ENCODE data around the gene CTSW.
"Not testable (repeated sequence)": the region's sequence is repeated elsewhere in the genome, so short reads cannot be mapped to it uniquely, and the experiment has no call there.

CTSW gene

DNA sequence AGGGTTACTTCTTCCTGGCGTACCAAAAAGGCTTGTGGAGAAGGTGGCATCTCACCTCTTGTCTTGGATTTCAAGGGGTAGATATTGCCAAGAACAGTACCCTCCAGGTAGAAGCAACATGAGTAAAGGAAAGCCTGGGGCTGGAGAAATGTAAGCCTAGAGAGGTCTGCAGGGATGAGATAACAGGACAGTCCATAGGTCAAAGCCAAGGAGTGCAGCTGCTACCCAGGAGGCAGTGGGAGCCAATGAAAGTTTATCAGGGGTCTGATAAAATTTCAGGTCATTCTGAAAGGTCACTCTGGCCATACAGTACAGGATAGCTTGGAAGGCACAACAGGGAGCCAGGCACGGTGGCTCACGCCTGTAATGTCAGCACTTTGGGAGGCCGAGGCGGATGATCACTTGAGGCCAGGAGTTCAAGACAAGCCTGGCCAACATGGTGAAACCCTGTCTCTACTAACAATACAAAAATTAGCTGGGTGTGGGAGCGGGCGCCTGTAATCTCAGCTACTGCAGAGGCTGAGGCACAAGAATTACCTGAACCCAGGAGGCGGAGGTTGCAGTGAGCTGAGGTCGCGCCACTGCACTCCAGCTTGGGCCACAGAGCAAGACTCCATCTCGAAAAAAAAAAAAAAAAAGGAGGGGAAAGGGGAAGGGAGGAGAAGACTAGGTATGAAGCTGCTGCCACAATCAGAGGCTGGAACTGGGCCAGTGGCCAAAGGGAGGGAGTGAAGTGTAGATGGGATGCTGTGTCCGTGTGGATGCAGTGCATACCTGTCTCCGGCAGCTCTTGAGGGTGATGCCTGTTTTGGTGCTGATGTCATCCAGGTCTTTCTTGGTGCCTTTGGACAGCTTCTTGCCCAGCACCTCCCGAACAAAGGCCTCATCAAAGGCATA lies 7.4 kb downstream of the CTSW start:
- DNase-seq, result no peak

GRCh38 chr11:65887723-65888162 lies 8.1 kb downstream of the CTSW start:
- no peak for DNase-seq

DNA sequence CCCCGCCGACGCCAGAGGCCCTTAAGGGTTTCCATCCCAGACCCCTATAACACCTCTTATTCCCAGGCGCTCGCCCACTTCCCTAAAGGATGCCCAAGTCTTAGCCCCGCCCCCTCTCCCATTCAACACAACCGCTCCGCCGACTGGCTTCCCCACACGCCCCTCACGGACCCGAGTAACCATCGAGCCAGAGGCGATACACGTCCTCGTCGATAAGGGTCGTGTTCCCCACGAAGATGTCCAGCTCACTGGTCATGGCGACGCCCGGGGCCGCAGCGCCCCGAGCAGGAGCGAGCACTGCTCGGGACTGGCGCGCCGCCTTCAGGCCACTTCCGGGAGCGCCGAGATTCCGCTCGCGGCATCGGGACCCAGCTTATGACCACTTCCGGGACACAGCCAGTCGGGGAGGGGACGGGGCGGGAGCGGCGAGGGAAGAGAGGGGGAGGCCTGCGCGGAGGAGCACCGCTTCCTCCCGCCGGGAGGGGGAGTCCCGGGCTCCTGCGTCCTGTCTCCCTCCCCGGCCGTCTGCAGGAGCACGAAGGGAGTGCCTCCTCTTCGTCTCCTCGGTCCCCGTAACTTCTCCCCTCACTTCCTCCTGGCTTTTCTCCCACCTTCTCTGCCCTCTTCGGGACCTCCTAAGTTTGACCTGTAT lies 8.7 kb downstream of the CTSW start, which contains the start of gene FIBP:
Gene FIBP, minus strand, starts transcription at position 309 of the 652 bp plus-strand sequence. Its CDS starts 53 bp downstream, at position 256.
- DNase-seq, result peak; percentile 86 to 93

DNA sequence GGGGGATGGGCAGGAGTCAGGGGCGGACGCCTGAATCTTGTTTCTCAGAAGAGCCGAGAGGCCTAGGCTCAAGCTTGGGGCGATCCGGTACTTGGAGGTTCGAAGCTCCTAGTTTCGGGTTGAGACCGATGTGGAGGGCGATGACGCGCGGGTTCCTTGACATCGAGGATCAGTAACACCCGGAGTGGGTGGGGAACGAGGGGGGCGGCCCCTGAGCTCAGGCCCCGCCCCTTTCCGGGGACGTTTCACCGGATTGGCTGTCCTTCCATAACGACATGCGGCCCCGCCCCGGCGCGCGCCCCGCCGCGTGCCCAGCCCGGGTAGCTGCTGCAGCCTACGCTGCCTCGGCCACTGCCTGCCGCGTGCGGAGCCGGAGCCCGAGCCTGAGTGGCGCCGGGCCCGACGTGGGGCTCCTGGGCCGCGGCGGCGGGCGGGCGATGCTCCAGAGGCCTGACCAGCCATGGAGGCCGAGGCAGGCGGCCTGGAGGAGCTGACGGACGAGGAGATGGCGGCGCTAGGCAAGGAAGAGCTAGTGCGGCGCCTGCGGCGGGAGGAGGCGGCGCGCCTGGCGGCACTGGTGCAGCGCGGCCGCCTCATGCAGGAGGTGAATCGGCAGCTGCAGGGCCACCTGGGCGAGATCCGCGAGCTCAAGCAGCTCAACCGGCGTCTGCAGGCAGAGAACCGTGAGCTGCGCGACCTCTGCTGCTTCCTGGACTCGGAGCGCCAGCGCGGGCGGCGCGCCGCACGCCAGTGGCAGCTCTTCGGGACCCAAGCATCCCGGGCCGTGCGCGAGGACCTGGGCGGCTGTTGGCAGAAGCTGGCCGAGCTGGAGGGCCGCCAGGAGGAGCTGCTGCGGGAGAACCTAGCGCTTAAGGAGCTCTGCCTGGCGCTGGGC lies 10.9 kb downstream of the CTSW start, which contains the start of gene CCDC85B:
Gene CCDC85B, plus strand, starts transcription at position 350 of the 895 bp plus-strand sequence. Its CDS starts 111 bp downstream, at position 461.
- peak; percentile 85 to 89 for DNase-seq

DNA sequence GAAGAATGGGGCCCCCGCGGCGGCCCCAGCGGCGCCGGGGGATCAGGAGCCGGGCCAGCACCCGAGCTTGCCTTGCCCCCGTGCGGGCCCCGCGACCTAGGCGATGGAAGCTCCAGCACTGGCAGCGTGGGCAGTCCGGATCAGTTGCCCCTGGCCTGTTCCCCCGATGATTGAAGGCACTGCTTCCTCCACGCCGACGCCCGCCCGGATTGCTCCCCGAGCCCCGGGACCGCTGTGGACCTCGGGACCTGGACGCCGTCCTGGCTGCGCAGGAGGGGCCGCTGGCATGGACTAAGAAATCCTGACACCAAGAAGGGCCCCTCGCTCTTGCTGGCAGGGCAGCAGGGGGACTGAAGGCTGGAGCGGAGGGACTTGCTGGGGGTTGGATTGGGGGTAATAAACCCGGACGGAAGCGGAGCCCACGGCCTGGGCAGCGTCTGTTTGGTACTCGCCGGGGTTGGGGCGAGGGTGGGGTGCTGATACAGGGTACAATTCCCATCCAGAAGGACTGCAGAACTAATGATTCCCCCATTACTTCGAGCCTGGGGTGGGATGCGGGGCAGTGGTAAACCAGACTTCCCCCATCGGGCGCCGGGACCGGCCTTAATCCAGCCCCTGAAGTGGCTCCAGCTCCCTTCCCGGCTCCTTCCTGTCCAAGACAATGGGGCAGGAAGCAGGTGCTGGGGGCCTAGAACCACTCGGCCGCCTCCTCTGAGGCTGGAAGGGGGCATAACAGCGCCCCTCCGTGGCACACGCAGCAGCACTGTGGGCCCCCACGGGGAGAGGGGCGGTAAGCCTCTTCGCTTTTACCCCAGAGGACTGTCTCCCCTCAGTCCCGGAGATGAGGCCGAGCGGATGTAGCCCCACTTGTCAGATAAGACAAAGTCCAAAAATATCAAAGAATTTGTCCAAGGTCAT lies 11.8 kb downstream of the CTSW start:
- DNase-seq, result no peak

DNA sequence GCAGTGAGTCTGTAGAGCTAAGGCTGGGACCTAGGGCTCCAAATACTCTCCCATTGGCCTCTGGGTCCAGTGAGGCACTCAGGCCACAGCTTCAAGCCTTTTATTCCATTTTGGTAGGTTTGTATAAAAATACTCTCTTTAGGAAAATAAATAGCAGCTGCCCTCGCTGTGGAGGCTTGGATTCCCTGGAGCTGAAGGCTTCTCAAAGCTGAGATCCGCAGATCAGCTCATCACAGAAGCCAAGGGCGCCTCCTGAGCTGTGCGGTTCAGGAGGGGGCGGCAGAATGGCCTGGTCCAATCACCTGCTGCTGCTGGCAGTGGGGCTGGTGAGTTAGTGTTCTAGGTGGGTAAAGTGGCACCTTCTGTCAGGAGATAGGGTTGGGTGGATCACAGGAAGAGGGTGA lies 12.5 kb downstream of the CTSW start:
- DNase-seq, result not testable (repeated sequence)

DNA sequence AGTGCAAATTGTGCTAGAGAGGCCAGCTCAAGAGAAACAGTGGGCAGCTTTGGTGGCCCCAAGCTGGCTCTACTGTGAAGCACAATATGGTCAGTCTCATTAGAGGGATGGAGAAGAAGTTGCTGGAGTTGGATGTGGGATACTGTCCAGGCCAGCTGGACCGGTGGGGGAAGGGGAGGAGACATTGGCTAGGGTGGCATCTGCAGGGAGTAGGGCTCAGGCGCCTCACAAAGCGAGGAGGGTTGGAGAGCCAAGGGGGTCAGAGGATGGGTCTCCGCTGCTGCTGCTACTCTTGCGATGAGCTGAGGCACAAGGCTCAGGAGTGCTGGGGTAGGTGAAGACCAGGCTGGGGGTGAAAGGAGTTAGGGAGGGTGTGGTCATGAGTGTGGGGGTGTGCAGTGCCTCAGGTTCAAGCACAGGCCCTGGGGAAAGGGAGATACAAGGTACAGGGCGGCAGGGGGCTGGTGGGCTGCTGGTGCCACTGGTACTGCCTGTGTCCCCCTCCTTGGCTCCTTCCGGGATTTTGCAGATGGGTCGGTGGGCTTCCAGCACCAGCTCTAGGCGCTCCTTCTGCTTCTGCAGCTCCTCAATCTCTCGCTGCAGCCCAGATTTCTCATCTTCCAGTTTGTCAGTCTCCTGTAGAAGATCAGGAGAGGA lies 13.2 kb downstream of the CTSW start:
- no peak for DNase-seq

DNA sequence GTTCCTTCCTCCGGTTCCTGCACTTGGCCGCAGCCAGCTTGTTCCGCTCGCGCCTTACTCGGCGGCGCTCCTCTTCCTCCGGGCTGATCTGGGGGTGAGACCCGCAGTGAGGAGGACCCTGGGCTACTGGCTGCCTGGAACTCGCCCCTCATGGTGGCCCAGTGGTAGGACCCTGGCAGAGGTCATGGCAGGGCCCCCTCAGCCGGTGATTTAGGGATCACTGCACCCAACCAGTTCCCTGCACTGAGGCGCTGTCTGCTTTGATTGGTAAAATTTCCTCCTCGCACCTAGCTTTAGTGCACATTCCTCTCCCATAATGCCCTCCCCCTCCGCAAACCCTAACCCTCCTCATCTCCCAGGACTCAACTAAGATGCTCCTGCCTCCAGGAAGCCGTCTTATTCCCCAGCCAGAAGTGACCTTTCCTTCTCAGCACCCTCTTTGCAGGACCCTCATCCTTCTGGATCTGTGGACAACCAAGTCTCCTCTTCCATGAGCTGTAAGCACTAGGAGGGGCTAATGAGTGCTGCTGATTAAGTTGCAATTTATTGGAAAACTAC lies 14.5 kb downstream of the CTSW start:
- no peak for DNase-seq

DNA sequence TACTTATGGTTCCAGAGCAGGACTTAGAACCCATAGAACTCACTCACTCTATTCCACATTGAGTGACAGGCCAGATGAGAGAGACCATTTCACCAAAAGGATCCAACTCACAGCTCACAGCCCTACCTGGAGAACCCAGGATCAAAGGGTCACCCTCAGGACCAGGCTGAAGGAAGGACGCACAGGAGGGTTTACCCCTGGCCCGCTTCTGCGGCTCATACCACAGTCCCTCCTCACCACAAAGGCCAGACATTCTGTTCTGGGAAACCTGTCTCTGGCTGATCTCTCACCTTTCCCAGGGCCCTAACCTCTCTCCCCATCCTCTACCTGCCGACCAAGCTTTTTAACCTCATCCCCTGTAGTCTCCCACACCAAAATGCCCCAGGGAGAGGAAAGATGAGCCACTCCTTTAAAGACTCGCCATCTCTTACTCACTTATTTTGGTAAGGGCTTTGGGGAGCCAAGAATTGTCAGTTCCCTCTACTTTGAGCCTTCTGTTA lies 15.9 kb downstream of the CTSW start:
- no peak for DNase-seq

DNA sequence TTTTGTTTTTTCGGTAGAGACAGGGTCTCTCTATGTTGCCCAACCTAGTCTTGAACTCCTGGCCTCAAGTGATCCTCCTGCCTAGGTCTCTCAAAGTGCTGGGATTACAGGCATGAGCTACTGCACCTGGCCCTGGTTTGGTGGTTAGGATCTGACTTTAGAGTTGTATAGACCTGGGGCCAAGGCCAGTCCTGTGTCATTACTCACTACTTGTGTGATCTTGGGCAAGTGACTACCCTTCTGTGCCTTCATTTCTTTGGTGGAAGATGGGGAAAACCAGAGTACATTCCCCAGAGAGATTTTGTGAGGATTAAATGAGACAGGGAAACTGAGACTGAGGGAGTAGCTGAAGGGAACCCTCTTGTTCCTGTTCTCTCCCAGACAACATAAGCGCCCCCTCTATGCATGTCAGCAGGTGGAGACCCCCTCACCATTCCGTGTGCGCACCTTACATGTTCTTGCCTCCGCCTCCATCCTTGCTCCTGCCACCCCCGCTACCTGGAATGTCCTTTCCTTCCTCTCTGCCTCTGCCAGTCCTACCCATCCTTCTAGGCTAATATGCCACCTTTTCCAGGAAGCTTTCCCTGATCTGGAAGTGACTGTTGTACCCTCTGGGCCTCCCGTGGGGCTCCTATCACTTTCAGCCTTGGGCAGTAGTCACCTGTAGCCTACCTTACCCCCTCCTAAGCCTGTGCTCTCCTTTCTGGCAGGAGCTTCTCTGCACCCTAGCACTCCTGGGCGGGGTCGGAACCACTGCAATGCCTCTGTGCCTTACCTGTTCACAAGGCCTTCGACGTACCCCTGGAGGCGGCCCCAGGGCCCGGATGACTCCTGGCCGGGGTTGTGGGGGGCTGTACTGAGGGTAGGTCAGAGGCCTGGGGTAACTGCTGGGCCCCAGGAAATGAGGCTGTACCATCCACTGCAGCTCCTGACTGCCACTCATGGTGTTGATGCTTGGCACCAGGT lies 16.7 kb downstream of the CTSW start:
- DNase-seq, result no peak

- DNase-seq, result no peak
These were observed 17.4 kb downstream of the CTSW start for GRCh38 chr11:65897020-65897471.

GRCh38 chr11:65898656-65899355 lies 19.2 kb downstream of the CTSW start:
- DNase-seq, result no peak

- peak; percentile 32 to 64 for DNase-seq
These were observed 19.9 kb downstream of the CTSW start for GRCh38 chr11:65899356-65900124.

DNA sequence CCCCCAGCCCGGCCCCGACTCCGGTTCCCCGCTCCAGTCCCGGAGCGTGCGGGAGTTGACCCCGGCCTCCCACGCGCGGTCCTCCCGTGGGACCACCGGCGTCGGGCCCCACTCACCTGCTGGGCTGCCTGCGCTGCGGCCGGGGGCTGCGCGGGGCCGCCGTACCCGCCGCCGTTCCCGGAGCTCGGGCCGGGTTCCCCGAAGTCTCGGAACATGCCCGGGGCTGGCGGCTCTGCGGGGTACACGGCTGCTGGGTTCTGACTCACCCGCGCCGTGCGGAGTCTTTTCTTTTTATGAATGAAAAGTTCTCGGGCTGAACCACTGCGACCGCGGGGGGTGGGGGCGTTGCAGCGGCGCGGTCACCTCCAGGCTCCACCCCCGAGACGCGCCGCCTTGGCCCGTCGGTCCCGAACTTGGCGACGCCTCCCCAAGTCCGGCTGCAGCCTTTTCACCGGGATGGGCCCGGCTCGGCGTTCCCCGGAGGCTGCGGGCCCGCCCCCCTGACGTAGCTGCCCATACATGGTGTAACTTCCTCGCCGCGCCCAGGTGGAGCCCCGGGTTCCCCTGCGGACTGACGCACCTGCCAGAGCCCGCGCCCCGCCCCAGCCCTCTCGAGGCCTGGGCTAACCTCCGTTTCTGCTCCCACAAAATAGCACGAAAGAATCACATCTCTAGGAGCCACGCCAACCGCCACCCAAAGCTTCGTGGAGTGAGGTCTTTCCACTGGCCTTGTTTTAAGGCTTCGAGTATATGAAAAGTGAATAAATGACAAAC lies 20.7 kb downstream of the CTSW start, which contains the start of gene FOSL1:
Gene FOSL1, minus strand, starts transcription at position 264 of the 774 bp plus-strand sequence. Its CDS starts 49 bp downstream, at position 215.
- peak; percentile 42 to 78 for DNase-seq

DNA sequence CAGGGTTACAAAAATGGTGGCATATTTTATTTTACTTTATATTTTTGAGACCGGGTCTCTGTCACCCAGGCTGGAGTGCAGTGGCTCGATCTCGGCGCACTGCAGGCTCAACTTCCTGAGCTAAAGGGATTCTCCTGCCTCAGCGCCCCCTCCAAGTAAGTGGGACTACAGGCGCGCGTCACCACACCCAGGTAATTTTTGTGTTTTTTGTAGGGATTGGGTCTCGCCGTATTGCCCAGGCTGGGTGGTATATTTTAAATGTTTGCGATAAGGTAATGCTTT lies 21.2 kb downstream of the CTSW start:
- DNase-seq, result no peak

DNA sequence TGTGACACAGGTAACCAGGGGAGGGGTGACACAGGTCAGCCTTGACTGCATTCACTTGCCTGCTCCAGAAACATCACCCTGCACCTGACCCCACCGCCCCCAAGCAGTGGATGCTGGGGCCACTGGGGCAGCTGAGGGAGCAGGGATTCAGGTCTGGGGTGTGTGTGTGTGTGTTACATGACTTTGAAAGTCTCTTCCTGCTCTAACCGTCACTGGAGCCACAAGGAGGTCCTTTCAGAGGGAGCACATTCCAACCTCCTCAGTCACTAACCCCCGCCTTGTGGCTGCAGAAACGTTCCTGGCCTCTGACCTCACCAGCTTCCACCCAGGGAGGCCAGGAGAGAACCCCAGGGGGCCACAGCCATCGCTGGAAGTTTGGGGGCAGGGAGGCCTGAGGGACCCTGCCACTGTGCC lies 23.4 kb downstream of the CTSW start:
- DNase-seq, result no peak

DNA sequence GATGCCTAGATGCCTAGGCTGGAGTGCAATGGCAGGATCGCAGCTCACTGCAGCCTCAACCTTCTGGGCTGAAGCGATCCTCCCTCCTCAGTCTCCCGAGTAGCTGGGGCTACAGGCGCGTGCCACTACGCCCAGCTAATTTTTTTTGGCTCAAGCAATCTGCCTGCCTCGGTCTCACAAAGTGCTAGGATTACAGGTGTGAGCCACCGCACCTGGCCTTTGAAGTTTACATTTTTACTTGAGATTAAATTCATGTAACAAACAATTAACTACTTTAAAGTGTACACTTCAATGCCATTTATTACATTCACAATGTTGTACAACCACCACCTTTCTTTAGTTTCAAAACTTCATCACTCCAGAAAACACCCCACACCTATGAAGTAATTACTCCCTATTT lies 24.1 kb downstream of the CTSW start:
- DNase-seq, result no peak
